IMR-90 (cell line): ENCODE data around the gene PLLP. TPM values are rescaled to one million over a fixed set of nuclear protein-coding genes. Genes with fewer than 3 reads are reported as not detected.
A peak's percentile ranks its signal among the peaks of the same experiment; 100 is the strongest.

Experiments
- ATAC-seq: fragments of 200-7000 bp; cut with Tn5 transposase; 2 replicates; pipeline ENCODE4 v1.9.1; 2020; ENCODE audit warnings: low read depth, mild to moderate bottlenecking, moderate library complexity
- BruUV-seq: library from RNA; stranded (reverse); fragments of 400-500 nt; replicated peaks from 2 replicates; lab custom pipeline; 2021; lab: Mats Ljungman, UMichigan
- CTCF ChIA-PET: fragments of 300-600 bp; formaldehyde crosslinking; extraction: SDS; loops from one replicate; lab custom pipeline; 2021; ENCODE audit warnings: antibody characterized with exemption; lab: Yijun Ruan, JAX
- POLR2A ChIA-PET: fragments of 300-600 bp; sonication (Branson Sonifier 250); formaldehyde crosslinking; loops from one replicate; lab custom pipeline; 2022; ENCODE audit warnings: antibody characterized with exemption; ENCODE audit not compliant: unreplicated experiment; lab: Charles Lee
- DNase-seq: peaks from one replicate; pipeline ENCODE4 v3.0.0; 2013
- H2AFZ ChIP-seq: replicated peaks from 2 replicates; pipeline ENCODE3; 2013; ENCODE audit warnings: low read length, mild to moderate bottlenecking; ENCODE audit not compliant: poor library complexity
- H2AK5ac ChIP-seq: 2 replicates; pipeline ENCODE4 v1.6.1; 2013; ENCODE audit warnings: low read depth, low read length, inconsistent platforms
- H2AK9ac ChIP-seq: replicated peaks from 2 replicates; pipeline ENCODE3; 2013; ENCODE audit warnings: mild to moderate bottlenecking, low read depth, low read length, moderate library complexity; ENCODE audit not compliant: poor library complexity
- H2BK120ac ChIP-seq: 2 replicates; pipeline ENCODE4 v1.6.1; 2013; ENCODE audit warnings: low read depth, low read length, inconsistent platforms
- H2BK15ac ChIP-seq: 3 replicates; pipeline ENCODE4 v1.6.1; 2013; ENCODE audit warnings: low read depth, low read length, inconsistent platforms
- H2BK20ac ChIP-seq: 2 replicates; pipeline ENCODE4 v1.6.1; 2013; ENCODE audit warnings: low read depth, mild to moderate bottlenecking, inconsistent platforms, low read length, moderate library complexity
- H2BK5ac ChIP-seq: 2 replicates; pipeline ENCODE4 v1.6.1; 2013; ENCODE audit warnings: mild to moderate bottlenecking, low read depth, low read length, inconsistent platforms; ENCODE audit not compliant: poor library complexity, severe bottlenecking
- H3K14ac ChIP-seq: replicated peaks from 2 replicates; pipeline ENCODE4 v1.6.1; 2013; ENCODE audit warnings: low read depth, low read length, inconsistent platforms
- H3K18ac ChIP-seq: 2 replicates; pipeline ENCODE4 v1.6.1; 2013; ENCODE audit warnings: low read depth, low read length, control low read depth
- H3K23ac ChIP-seq: 2 replicates; pipeline ENCODE4 v1.6.1; 2013; ENCODE audit warnings: low read depth, low read length, inconsistent platforms
- H3K27ac ChIP-seq: 2 replicates; pipeline ENCODE4 v1.5.1; 2013; ENCODE audit warnings: mild to moderate bottlenecking, control low read depth, low read length; ENCODE audit not compliant: insufficient read depth
- H3K27me3 ChIP-seq: 2 replicates; pipeline ENCODE4 v1.6.1; 2013; ENCODE audit warnings: low read length; ENCODE audit not compliant: control insufficient read depth, insufficient read depth
- H3K36me3 ChIP-seq: 2 replicates; pipeline ENCODE4 v1.6.1; 2013; ENCODE audit warnings: low read length, mixed read lengths; ENCODE audit not compliant: control insufficient read depth, insufficient read depth
- H3K4ac ChIP-seq: 2 replicates; pipeline ENCODE4 v1.6.1; 2013; ENCODE audit warnings: low read depth, low read length, inconsistent platforms
- H3K4me1 ChIP-seq: 2 replicates; pipeline ENCODE4 v1.6.1; 2013; ENCODE audit warnings: low read length, mixed read lengths; ENCODE audit not compliant: control insufficient read depth, insufficient read depth
- H3K4me2 ChIP-seq: 2 replicates; pipeline ENCODE4 v1.6.1; 2013; ENCODE audit warnings: low read depth, mild to moderate bottlenecking, control low read depth, low read length, moderate library complexity
- H3K4me3 ChIP-seq: 2 replicates; pipeline ENCODE4 v1.5.1; 2013; ENCODE audit warnings: low read depth, mild to moderate bottlenecking, control low read depth, low read length, moderate library complexity; ENCODE audit not compliant: insufficient read depth
- H3K56ac ChIP-seq: 2 replicates; pipeline ENCODE4 v1.6.1; 2013; ENCODE audit warnings: low read length, inconsistent platforms; ENCODE audit not compliant: insufficient read depth; ENCODE audit errors: extremely low read depth
- H3K79me1 ChIP-seq, 2 experiments: 2 replicates each; pipeline ENCODE4 v1.6.1; 2013; ENCODE audit warnings: low read length in 2 of 2, inconsistent platforms in 1 of 2, low read depth in 1 of 2
- H3K9ac ChIP-seq: 2 replicates; pipeline ENCODE4 v1.6.1; 2013; ENCODE audit warnings: low read depth, low read length, control low read depth
- H3K9me1 ChIP-seq: 2 replicates; pipeline ENCODE4 v1.6.1; 2013; ENCODE audit warnings: low read length, inconsistent platforms; ENCODE audit not compliant: insufficient read depth
- H3K9me3 ChIP-seq: 2 replicates; pipeline ENCODE4 v1.6.1; 2013; ENCODE audit warnings: low read length; ENCODE audit not compliant: control insufficient read depth, insufficient read depth
- H4K20me1 ChIP-seq: 2 replicates; pipeline ENCODE4 v1.6.1; 2013; ENCODE audit warnings: low read length, inconsistent platforms; ENCODE audit not compliant: insufficient read depth
- H4K5ac ChIP-seq: 2 replicates; pipeline ENCODE4 v1.6.1; 2013; ENCODE audit warnings: mild to moderate bottlenecking, low read depth, low read length, control low read depth
- H4K8ac ChIP-seq, 2 experiments: 2 replicates each; pipeline ENCODE4 v1.6.1; 2013; ENCODE audit warnings: low read depth in 2 of 2, low read length in 2 of 2, control low read depth in 1 of 2, inconsistent platforms in 1 of 2
- H4K91ac ChIP-seq: 2 replicates; pipeline ENCODE4 v1.6.1; 2013; ENCODE audit warnings: low read depth, low read length, inconsistent platforms; ENCODE audit not compliant: insufficient read depth
- BHLHE40 ChIP-seq: fragments of 150-350 bp; IDR thresholded peaks from 2 replicates; pipeline ENCODE4 v1.6.1; 2016; ENCODE audit warnings: mild to moderate bottlenecking, low read depth, low read length
- CTCF ChIP-seq: conservative IDR thresholded peaks from 2 replicates; pipeline ENCODE4 v1.5.1; 2012; ENCODE audit warnings: mild to moderate bottlenecking, low read depth, low read length, improper control_type of control experiment
- MAFK ChIP-seq: IDR thresholded peaks from 2 replicates; pipeline ENCODE4 v1.6.1; 2012; ENCODE audit warnings: low read depth, low read length, improper control_type of control experiment
- MAZ ChIP-seq: IDR thresholded peaks from 2 replicates; pipeline ENCODE4 v1.6.1; 2012; ENCODE audit warnings: low read depth, mild to moderate bottlenecking, low read length, improper control_type of control experiment, moderate library complexity, borderline replicate concordance
- MXI1 ChIP-seq: IDR thresholded peaks from 2 replicates; pipeline ENCODE4 v1.6.1; 2012; ENCODE audit warnings: low read depth, mild to moderate bottlenecking, low read length, moderate library complexity, borderline replicate concordance
- NFE2L2 ChIP-seq: fragments of 150-350 bp; IDR thresholded peaks from 2 replicates; pipeline ENCODE4 v1.6.1; 2016; ENCODE audit warnings: low read depth, mild to moderate bottlenecking, low read length
- POLR2A ChIP-seq: IDR thresholded peaks from 2 replicates; pipeline ENCODE4 v1.6.1; 2012; ENCODE audit warnings: mild to moderate bottlenecking, low read depth, low read length
- RAD21 ChIP-seq: IDR thresholded peaks from 2 replicates; pipeline ENCODE4 v1.6.1; 2012; ENCODE audit warnings: low read length, improper control_type of control experiment
- RCOR1 ChIP-seq: IDR thresholded peaks from 2 replicates; pipeline ENCODE4 v1.6.1; 2012; ENCODE audit warnings: mild to moderate bottlenecking, low read length, improper control_type of control experiment; ENCODE audit not compliant: insufficient replicate concordance
- RFX5 ChIP-seq: IDR thresholded peaks from 2 replicates; pipeline ENCODE4 v1.8.0; 2012; ENCODE audit warnings: low read depth, mild to moderate bottlenecking, low read length, moderate library complexity
- USF2 ChIP-seq: fragments of 150-350 bp; IDR thresholded peaks from 2 replicates; pipeline ENCODE4 v1.6.1; 2017; ENCODE audit warnings: mild to moderate bottlenecking, antibody characterized with exemption, low read length, low read depth
- WGBS, 2 experiments: methylation state at CpG; one replicate each; pipeline versions ENCODE4 v1.1.5 to v1.1.7; 2013; ENCODE audit warnings: missing lambda C conversion rate in 2 of 2; ENCODE audit not compliant: insufficient read length in 1 of 2; ENCODE audit errors: extremely low coverage in 2 of 2; 5-methylcytosine and 5-hydroxymethylcytosine counted together
- dilution Hi-C: fragments of 300-500 bp; cut with HindIII; formaldehyde crosslinking; loops from one replicate; pipeline ENCODE4 v1.14.3; 2018; ENCODE audit warnings: low sequenced_read_pairs; ENCODE audit not compliant: unreplicated experiment
- in situ Hi-C: fragments of 300-500 bp; cut with MboI; formaldehyde crosslinking; loops from 3 replicates; pipeline ENCODE4 v1.14.3; 2019; ENCODE audit warnings: low sequenced_read_pairs, inconsistent platforms, mixed read lengths
- intact Hi-C: fragments of 100-400 bp; cut with micrococcal nuclease; formaldehyde crosslinking; loops from 2 replicates; pipeline ENCODE4 v1.10.0; 2022
- polyA plus RNA-seq, 3 experiments: library from polyadenylated mRNA; depleted of rRNA; stranded (reverse); fragments of >200 nt; gene quantifications; 2 replicates each; pipeline ENCODE4 v1.2.3, GENCODE V29; 2012; ENCODE audit warnings: low replicate concordance in 1 of 3
- total RNA-seq: library from RNA; depleted of rRNA; stranded (reverse); fragments of >200 nt; gene quantifications from 2 replicates; pipeline ENCODE4 v1.2.3, GENCODE V29; 2012
- TF ChIP-seq, protein P1 (sequence below): fragments of 150-350 bp; IDR thresholded peaks from 2 replicates; pipeline ENCODE4 v1.6.1; 2016; ENCODE audit warnings: low read depth, mild to moderate bottlenecking, low read length, moderate library complexity, borderline replicate concordance

PLLP gene
- total and polyA plus RNA-seq, 2 of the 4 experiments (the other 2 are of a cell fraction), result 0.05 TPM; not detected in 1

- DNase-seq, result no peak
- no peak for ATAC-seq
- H2BK20ac ChIP-seq, result no peak overlapping the region
- no peaks in the 10 kb centered on the region for H3K36me3 ChIP-seq
- H3K9me1 ChIP-seq, result no peaks in the 10 kb centered on the region
- dilution Hi-C loops (no loop called here), in situ Hi-C loops (loop anchor here (5.0 kb wide), 2 partner anchors 116 to 221 kb away; no protein-coding TSS in a partner anchor), intact Hi-C loops (loop anchor here (2.0 kb wide), 1 partner anchor 114 kb away; the partner anchor contains the start of genes PSME3IP1 and RSPRY1)
- no peak overlapping the region for H3K4me3 ChIP-seq
- H2AK5ac ChIP-seq, result no peak overlapping the region
- no TSS peak for BruUV-seq
- no peak overlapping the region for H3K23ac ChIP-seq
- H3K9me3 ChIP-seq, result no peaks in the 10 kb centered on the region
- no peak overlapping the region for H3K4ac ChIP-seq
- no peak for TF ChIP-seq MAFK
- no peak for TF ChIP-seq NFE2L2
- TF ChIP-seq RAD21, result no peak
- TF ChIP-seq, protein P1, sequence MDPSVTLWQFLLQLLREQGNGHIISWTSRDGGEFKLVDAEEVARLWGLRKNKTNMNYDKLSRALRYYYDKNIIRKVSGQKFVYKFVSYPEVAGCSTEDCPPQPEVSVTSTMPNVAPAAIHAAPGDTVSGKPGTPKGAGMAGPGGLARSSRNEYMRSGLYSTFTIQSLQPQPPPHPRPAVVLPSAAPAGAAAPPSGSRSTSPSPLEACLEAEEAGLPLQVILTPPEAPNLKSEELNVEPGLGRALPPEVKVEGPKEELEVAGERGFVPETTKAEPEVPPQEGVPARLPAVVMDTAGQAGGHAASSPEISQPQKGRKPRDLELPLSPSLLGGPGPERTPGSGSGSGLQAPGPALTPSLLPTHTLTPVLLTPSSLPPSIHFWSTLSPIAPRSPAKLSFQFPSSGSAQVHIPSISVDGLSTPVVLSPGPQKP, result no peak
- no peak for TF ChIP-seq MXI1
- no peak for TF ChIP-seq MAZ
- no peak for TF ChIP-seq POLR2A
- no peak for TF ChIP-seq RFX5
- no peak for TF ChIP-seq RCOR1
- TF ChIP-seq CTCF, result no peak
- no peak for TF ChIP-seq BHLHE40
- no peak for TF ChIP-seq USF2
- no peak overlapping the region for H2AK9ac ChIP-seq
- no peak overlapping the region for H4K5ac ChIP-seq
- peaks cover 3% of the 10 kb centered on the region; the same call in 1 of the 2 replicates for H3K4me1 ChIP-seq
- H2BK120ac ChIP-seq, result no peak overlapping the region
- H4K8ac ChIP-seq, result no peak overlapping the region
- no peak overlapping the region for H3K4me2 ChIP-seq
- H3K79me1 ChIP-seq, result no peaks in the 10 kb centered on the region
- no peak overlapping the region for H3K9ac ChIP-seq
- ChIA-PET CTCF (interaction anchor here (0.5 to 4.0 kb wide), 4 partner anchors 10 to 122 kb away, joined by 4 to 30 read pairs (median 13); no protein-coding TSS in a partner anchor), POLR2A (interaction anchor here (0.5 kb wide), 1 partner anchor 492 kb away, joined by 3 read pairs; no protein-coding TSS in a partner anchor)
- H3K18ac ChIP-seq, result no peak overlapping the region
- no peak overlapping the region for H3K56ac ChIP-seq
- peak overlapping the region; percentile 78 for H2AFZ ChIP-seq
- peaks cover 13% of the 10 kb centered on the region for H3K27me3 ChIP-seq
- H4K91ac ChIP-seq, result no peak overlapping the region
- no peak overlapping the region for H2BK5ac ChIP-seq
- no peak overlapping the region for H2BK15ac ChIP-seq
- no peak overlapping the region for H3K27ac ChIP-seq
- peaks cover 5% of the 10 kb centered on the region for H4K20me1 ChIP-seq
- no CpG with 5 or more reads among the region's 19 CpGs for WGBS, 2 experiments
- H3K14ac ChIP-seq, result no peak overlapping the region
Measured at GRCh38 chr16:57301126-57301817, 16.8 kb upstream of the PLLP start.
